SJCRH30 (cell line): ENCODE results near the gene COX8A. TPM values are rescaled to one million over a fixed set of nuclear protein-coding genes. Genes with fewer than 3 reads are reported as not detected.

Experiments
- DNase-seq, 2 experiments: peaks; one replicate each; pipeline ENCODE4 v3.0.0-alpha.2; 2015 to 2020
- H3K27ac ChIP-seq: fragments of 250-450 bp; sonication (Bioruptor Pico); 2 replicates; pipeline ENCODE4 v1.5.1; 2020; ENCODE audit warnings: mild to moderate bottlenecking, moderate library complexity
- H3K27me3 ChIP-seq: fragments of 250-450 bp; sonication (Bioruptor Pico); 2 replicates; pipeline ENCODE4 v1.5.1; 2020; ENCODE audit warnings: mild to moderate bottlenecking, moderate library complexity
- H3K36me3 ChIP-seq: fragments of 250-450 bp; sonication (Bioruptor Pico); 2 replicates; pipeline ENCODE4 v1.5.1; 2020; ENCODE audit warnings: mild to moderate bottlenecking, moderate library complexity
- H3K4me1 ChIP-seq: fragments of 250-450 bp; sonication (Bioruptor Pico); 2 replicates; pipeline ENCODE4 v1.5.1; 2020; ENCODE audit warnings: mild to moderate bottlenecking, moderate library complexity
- H3K4me3 ChIP-seq: fragments of 250-450 bp; sonication (Bioruptor Pico); 2 replicates; pipeline ENCODE4 v1.5.1; 2020; ENCODE audit warnings: mild to moderate bottlenecking, moderate library complexity
- H3K9me3 ChIP-seq: fragments of 250-450 bp; sonication (Bioruptor Pico); replicated peaks from 2 replicates; pipeline ENCODE4 v1.5.1; 2020; ENCODE audit warnings: mild to moderate bottlenecking, moderate library complexity
- total RNA-seq: library from RNA; depleted of rRNA; stranded (reverse); fragments of >200 nt; shearing (Covaris generic); gene quantifications from 2 replicates; pipeline ENCODE4 v1.2.3, GENCODE V29; 2014; rRNA removed

The COX8A gene
- 597 and 702 TPM in 2 replicates for total RNA-seq

- peak within 1 kb of the TSS; percentile 78 for H3K4me3 ChIP-seq
- peaks cover 10% of the 10 kb centered on the region; the same call in 1 of the 2 replicates for H3K36me3 ChIP-seq
- H3K4me1 ChIP-seq: peaks cover 4% of the 10 kb centered on the region
- H3K9me3 ChIP-seq: no peaks in the 10 kb centered on the region
- peak; percentile 99 to 100 for DNase-seq
- peak within 1 kb of the TSS; percentile 87 for H3K27ac ChIP-seq
- no peaks in the 10 kb centered on the region for H3K27me3 ChIP-seq
Measured at GRCh38 chr11:63974259-63975143, at the start of gene COX8A. Gene COX8A, plus strand, starts transcription at chr11:63974620. Its CDS starts 61 bp downstream, at chr11:63974681.

DNA sequence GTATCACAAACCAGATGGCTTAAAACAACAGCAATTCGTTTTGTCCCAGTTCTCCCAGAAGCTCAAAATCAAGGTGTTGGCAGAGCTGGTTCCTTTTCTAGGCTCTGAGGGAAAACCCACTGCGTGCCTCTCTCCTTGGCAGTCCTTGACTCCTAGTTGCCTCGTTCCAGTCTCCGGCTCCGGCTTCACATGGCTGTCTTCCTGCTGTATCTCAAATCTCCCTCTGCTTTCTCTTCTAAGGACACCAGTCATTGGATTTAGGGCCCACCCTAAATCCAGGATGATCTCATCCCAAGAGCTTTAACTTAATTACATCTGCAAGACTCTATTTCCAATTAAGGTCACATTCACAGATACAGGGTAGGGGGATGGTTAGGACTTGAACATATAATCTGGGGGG, 44.8 kb upstream of the COX8A start:
- peaks cover 12% of the 10 kb centered on the region for H3K4me1 ChIP-seq

DNA sequence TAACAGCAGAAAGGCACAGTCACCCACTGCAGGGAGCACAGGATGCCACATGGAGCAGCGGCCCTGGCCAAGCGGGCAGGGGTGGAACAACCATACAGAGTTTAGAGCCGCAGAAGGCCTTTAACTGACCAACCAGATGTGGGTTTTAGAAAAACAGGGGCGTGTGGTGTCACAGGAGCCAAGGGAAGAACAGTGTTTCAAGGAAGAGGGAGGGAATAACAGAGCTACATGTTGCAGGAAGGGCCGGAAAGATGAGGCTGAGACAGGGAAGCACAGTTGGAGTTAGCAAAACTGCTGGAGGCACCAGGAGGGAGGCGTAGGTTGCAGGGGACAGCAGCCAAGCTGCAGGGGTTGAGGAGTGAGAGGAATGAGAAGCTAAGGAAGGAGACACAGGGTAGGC, 43.4 kb upstream of the COX8A start:
- no peaks in the 10 kb centered on the region for H3K36me3 ChIP-seq
- DNase-seq: no peak
- peaks cover 16% of the 10 kb centered on the region for H3K4me1 ChIP-seq
- H3K9me3 ChIP-seq: no peaks in the 10 kb centered on the region
- H3K27ac ChIP-seq: no peak overlapping the region
- H3K4me3 ChIP-seq: no peak overlapping the region
- H3K27me3 ChIP-seq: no peaks in the 10 kb centered on the region

More for the DNA sequence above, 44.8 kb upstream of the COX8A start:
- Histone ChIP-seq H3K36me3 (no peaks in the 10 kb centered on the region), H3K27me3 (no peaks in the 10 kb centered on the region), H3K27ac (no peak overlapping the region), H3K4me3 (no peak overlapping the region), H3K9me3 (no peaks in the 10 kb centered on the region)
- no peak for DNase-seq

DNA sequence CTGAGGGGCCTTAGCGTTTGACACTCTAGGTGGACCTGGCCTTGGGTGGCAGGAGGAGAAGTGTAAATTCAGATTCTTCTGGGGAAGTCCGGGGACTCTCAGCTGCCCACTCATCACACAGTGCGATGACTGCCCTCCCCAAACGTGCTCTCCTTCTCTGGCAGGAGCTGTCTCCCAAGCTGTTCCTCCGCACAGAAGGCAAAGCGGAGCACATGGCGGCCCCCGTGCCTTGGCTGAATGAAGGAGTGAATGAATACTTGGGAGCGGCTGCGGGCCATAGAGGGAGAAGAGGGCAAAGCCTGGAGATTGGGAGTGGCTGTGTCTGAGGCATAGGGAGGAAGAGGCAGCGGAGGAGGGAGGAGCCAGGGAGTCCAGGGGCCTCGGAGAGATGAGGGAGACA, 42.5 kb upstream of the COX8A start:
- no peaks in the 10 kb centered on the region for H3K27me3 ChIP-seq
- no peak for DNase-seq
- no peak overlapping the region for H3K4me3 ChIP-seq
- H3K4me1 ChIP-seq: peaks cover 16% of the 10 kb centered on the region
- H3K27ac ChIP-seq: no peak overlapping the region
- no peaks in the 10 kb centered on the region for H3K9me3 ChIP-seq
- H3K36me3 ChIP-seq: no peaks in the 10 kb centered on the region

GRCh38 chr11:63933459-63933858, 41.0 kb upstream of the COX8A start:
- no peak overlapping the region for H3K4me3 ChIP-seq
- no peak overlapping the region for H3K27ac ChIP-seq
- no peaks in the 10 kb centered on the region for H3K36me3 ChIP-seq
- peaks cover 16% of the 10 kb centered on the region for H3K4me1 ChIP-seq
- peak in 1 of 2 experiments; percentile 40 for DNase-seq
- H3K27me3 ChIP-seq: no peaks in the 10 kb centered on the region
- H3K9me3 ChIP-seq: no peaks in the 10 kb centered on the region

- Histone ChIP-seq H3K27ac (no peak overlapping the region), H3K4me3 (peak overlapping the region; percentile 84), H3K36me3 (no peaks in the 10 kb centered on the region), H3K9me3 (no peaks in the 10 kb centered on the region), H3K4me1 (peaks cover 16% of the 10 kb centered on the region), H3K27me3 (no peaks in the 10 kb centered on the region)
- no peak for DNase-seq
Measured at GRCh38 chr11:63937713-63938478, 36.5 kb upstream of the COX8A start.

DNA sequence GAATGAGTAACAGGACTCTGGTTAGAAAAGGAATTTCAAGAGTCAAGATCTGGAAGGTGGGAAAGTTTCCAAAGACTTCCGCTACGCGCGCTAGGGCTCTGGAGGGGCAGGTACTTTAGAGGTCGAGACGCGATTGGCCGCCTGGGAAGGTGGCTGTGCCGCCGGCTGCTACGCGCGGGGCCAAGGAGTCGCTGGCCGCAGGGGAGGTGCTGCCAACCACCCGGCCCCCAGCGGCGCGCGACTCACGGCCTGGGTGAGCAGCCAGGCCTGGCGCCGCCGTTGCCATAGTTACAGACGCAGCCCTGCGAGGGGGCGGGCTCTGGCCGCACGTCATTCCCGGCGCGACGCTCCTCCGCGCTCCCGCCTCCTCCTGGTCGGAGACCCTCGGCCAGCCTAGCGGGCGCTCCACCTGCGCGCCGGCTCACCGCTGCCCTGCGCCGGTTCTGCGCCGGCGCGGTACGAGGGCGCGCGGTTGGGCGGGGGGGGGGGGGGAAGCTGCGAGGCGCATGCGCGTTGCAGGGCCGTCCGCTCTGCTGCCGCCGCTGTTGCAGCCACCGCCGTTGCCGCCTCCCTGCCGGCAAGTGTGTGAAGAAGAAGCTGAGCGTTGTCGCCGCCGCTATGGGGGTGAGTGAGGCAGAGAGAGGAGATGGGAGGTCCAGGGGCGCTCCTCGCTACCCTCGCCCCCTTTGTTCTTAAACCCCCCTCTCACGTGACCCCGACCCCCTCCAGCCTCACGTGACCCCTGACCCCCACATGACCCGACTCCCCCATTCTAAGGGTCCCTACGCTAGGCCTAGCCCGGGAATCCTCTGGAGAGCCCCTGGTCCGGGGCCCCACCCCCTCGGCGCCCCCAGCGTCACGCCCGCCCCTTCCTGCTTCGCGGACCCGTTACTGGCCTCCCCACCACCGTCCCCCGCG, 35.7 kb upstream of the COX8A start, which contains the start of gene NAA40:
Gene NAA40 (plus strand): TSS at position 524 of the 918 bp plus-strand sequence. CDS start 95 bp downstream, at position 619.
- no peaks in the 10 kb centered on the region for H3K27me3 ChIP-seq
- no peaks in the 10 kb centered on the region for H3K9me3 ChIP-seq
- H3K4me3 ChIP-seq: peak within 1 kb of the TSS; percentile 84
- peaks cover 10% of the 10 kb centered on the region for H3K4me1 ChIP-seq
- H3K36me3 ChIP-seq: no peaks in the 10 kb centered on the region
- DNase-seq: peak; percentile 95 to 97
- H3K27ac ChIP-seq: peak within 1 kb of the TSS; percentile 60

DNA sequence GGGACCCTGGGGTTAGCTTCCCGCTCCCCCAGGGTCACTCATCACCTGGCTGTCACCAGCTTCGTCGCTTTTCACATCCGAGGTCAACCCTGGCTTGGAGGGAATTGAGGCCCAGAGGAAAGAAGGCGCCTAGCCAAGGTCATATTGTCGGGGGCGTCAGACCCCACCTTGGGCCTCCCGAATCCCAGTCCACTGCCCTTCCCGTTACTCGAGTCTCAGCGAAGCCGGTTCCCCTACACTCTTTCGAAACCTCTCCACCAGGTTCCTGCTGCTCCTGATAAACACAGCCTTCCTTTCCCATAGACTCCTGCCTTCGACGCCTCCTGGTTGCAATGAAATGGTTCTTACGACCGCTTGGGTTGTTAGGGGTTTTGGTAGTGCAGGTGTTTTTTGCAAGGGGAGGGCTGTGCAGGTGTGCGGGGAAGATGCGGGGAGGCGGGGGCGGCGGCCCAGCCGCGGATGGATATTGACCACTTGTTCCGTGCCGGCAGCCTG, 35.0 kb upstream of the COX8A start:
- Histone ChIP-seq H3K4me3 (peak overlapping the region; percentile 84), H3K27me3 (no peaks in the 10 kb centered on the region), H3K27ac (peak overlapping the region; percentile 60), H3K9me3 (no peaks in the 10 kb centered on the region), H3K4me1 (peaks cover 4% of the 10 kb centered on the region; the same call in 1 of the 2 replicates), H3K36me3 (no peaks in the 10 kb centered on the region)
- DNase-seq: no peak

- H3K36me3 ChIP-seq: no peaks in the 10 kb centered on the region
- no peak overlapping the region for H3K27ac ChIP-seq
- no peak for DNase-seq
- no peak overlapping the region for H3K4me3 ChIP-seq
- no peaks in the 10 kb centered on the region for H3K9me3 ChIP-seq
- no peaks in the 10 kb centered on the region for H3K4me1 ChIP-seq
- no peaks in the 10 kb centered on the region for H3K27me3 ChIP-seq
Measured at GRCh38 chr11:63940786-63941185, 33.6 kb upstream of the COX8A start.

DNA sequence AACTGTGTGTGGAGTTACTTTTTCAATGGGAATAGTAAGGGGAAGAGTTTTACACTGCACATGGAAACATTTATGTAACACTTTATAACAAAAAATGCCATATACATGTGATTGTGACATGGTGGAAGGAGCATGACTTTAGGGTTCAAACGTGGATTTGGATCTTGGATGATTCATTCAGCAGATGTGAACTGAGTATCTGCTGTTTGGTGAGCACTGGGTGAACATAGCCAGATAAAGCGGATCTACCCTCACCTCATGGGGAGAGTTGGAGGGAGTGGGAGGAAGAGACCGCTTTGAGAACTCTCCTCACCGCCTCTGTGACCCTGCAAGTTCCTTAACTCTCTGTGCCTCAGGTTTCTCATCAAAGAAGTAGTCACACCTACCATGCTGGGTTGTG, 32.5 kb upstream of the COX8A start:
- H3K27me3 ChIP-seq: no peaks in the 10 kb centered on the region
- no peak overlapping the region for H3K4me3 ChIP-seq
- H3K4me1 ChIP-seq: no peaks in the 10 kb centered on the region
- peaks cover 10% of the 10 kb centered on the region; the same call in 1 of the 2 replicates for H3K36me3 ChIP-seq
- no peak overlapping the region for H3K27ac ChIP-seq
- DNase-seq: no peak
- H3K9me3 ChIP-seq: no peaks in the 10 kb centered on the region

DNA sequence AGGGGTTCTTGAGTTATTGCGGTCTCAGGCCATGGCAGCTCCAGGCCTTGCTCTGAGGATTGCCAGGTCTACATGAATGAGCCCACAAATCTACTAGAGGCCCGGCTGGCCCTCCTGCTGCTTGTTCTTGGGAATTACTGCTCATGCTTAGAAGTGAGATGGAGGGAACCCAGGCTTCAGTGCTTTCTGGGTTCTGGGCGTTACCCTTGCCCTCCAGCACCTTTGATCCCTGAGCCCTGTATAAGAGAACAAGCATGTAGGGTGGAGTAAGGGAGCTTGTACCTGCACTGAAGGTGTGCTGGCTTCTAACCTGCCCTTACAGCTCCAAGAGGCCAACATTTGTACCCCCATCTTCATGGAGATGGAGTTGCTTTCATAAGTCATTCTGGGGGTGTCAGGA, 31.6 kb upstream of the COX8A start:
- Histone ChIP-seq H3K9me3 (no peaks in the 10 kb centered on the region), H3K27me3 (no peaks in the 10 kb centered on the region), H3K27ac (no peak overlapping the region), H3K4me3 (no peak overlapping the region), H3K36me3 (peaks cover 13% of the 10 kb centered on the region), H3K4me1 (no peaks in the 10 kb centered on the region)
- DNase-seq: no peak

- H3K27me3 ChIP-seq: no peaks in the 10 kb centered on the region
- no peaks in the 10 kb centered on the region for H3K9me3 ChIP-seq
- no peaks in the 10 kb centered on the region for H3K4me1 ChIP-seq
- no peak for DNase-seq
- no peak overlapping the region for H3K27ac ChIP-seq
- H3K4me3 ChIP-seq: no peak overlapping the region
- H3K36me3 ChIP-seq: peaks cover 22% of the 10 kb centered on the region
Measured at GRCh38 chr11:63944987-63945386, 29.4 kb upstream of the COX8A start.

DNA sequence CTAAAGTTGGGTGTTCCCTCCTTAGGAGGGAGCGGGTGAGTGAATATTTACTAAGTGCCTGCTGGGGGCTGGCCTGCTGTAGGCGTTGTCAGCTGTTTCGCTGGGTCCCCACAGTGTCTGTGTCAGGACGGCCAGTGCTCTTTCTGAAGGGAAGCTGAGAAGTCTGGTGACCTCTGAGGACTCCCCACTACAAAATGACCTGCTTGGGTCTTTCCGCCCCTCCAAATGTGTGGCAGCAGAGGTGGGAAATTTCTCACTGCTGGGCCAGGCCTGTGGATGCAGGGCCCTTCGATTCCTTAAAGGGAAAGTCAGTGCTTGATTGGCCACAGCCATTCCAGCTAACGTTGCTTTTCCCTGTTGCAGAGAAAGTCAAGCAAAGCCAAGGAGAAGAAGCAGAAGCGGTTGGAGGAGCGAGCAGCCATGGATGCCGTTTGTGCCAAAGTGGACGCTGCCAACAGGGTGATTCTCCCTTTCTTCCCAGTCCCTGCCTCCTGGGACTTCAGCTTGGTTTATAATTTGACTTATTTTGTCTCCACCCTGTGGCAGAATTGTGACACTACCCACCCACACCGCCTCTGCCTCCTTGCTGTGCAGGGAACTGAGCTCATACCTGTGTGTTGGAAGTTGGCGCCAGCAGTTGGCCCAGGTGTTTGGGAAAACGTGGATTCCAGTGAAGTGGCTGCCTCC, 28.8 kb upstream of the COX8A start:
- Histone ChIP-seq H3K4me1 (no peaks in the 10 kb centered on the region), H3K9me3 (no peaks in the 10 kb centered on the region), H3K4me3 (no peak overlapping the region), H3K27ac (no peak overlapping the region), H3K27me3 (no peaks in the 10 kb centered on the region), H3K36me3 (peaks cover 22% of the 10 kb centered on the region)
- peak; percentile 60 to 74 for DNase-seq
